DMS153 (cell line): ENCODE measurements around the gene KLF4.

Experiments used
- DNase-seq: peaks from one replicate; lab custom pipeline; 2025; lab: John Stamatoyannopoulos, UW

Gene KLF4

DNA sequence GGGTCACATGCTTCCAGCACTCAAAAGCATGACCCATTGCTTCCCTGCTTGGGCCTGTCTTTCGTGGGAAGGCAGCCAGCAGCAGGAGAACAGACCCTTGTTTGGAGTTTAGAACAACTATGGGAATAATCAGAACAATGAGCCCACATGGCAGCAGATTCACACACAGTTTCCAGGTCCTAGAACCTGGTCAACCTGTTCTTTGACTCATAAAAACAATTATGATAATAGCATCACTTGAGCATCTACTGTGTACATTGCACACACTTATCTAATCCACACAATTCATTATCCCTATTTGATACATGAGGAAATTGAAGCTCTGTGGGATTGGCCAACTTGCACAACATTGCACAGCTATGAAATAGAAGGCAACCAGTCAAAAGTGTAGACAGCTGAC is 41.7 kb downstream of the KLF4 start:
- peak; percentile 99 for DNase-seq

DNA sequence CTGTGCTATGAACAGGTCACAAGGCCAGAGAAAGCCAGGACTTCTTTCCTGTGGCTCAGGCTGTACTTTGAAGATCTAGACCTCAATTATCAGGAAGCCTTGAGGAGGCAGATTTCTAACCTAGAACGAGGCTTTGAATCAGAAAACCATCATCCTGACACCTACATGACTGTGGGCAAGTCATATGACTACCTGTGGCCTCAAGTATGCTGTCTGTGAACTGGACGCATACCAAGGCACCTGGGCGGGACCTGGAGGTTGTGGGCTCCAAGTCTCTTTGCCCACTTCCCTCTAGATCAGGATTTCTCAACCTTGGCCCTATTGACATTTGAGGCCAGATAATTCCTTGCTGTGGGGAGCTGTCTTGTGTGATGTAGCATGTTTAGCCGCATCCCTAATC is 42.5 kb downstream of the KLF4 start:
- DNase-seq: no peak

DNA sequence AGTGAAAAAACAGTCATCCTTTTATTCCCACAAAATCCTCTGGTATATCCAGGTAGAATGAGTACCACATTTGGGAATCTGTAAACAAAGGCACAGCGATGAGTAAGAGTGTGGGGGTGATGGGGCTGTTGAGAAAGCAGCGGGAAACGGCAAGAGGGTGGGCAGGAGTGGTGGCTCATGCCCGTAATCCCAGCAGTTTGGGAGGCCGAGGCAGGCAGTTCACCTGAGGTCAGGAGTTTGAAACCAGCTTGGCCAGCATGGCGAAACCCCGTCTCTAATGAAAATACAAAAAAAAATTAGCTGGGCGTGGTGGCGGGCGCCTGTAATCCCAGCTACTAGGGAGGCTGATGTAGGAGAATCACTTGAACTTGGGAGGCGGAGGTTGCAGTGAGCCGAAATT is 43.1 kb downstream of the KLF4 start:
- no peak for DNase-seq

DNA sequence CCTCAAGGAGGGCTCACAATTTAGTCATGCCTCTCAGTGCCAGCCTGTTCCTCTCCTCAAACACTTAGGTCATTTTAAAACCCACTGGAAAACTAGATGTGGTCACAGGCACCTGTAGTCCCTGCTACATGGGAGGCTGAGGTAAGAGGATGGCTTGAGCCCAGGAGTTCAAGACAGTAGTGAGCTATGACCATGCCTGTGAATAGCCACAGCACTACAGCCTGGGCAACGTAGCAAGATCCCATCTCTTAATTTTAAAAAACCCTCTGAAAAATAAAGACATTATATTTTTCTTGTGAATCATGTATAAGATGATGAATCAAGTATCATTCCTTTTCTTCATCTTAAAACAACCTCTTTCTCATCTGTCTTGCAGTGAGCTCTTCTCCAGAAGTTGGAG is 45.8 kb downstream of the KLF4 start:
- no peak for DNase-seq

DNA sequence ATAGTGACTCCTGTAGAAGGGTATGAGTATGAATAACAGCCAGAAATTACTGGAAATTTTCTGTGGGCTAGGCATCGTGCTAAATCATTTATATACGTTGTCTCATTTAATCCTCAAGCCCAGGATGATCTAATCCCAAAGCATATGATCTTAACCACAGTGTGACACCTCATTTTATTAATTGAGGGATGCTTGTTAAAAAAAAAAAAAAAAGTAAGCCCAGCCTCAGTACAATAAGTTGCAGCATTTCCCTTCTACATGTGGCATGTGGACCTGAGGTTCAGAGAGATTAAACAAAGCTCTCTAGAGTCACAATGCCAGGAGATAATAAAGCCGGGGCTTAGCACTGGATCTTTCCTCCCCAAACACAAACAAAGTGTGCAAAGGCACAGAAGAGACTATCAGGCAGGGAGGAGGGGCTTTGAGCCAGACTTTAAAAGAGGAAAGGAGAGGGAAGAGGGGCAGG is 49.5 kb downstream of the KLF4 start:
- peak; percentile 41 for DNase-seq

DNA sequence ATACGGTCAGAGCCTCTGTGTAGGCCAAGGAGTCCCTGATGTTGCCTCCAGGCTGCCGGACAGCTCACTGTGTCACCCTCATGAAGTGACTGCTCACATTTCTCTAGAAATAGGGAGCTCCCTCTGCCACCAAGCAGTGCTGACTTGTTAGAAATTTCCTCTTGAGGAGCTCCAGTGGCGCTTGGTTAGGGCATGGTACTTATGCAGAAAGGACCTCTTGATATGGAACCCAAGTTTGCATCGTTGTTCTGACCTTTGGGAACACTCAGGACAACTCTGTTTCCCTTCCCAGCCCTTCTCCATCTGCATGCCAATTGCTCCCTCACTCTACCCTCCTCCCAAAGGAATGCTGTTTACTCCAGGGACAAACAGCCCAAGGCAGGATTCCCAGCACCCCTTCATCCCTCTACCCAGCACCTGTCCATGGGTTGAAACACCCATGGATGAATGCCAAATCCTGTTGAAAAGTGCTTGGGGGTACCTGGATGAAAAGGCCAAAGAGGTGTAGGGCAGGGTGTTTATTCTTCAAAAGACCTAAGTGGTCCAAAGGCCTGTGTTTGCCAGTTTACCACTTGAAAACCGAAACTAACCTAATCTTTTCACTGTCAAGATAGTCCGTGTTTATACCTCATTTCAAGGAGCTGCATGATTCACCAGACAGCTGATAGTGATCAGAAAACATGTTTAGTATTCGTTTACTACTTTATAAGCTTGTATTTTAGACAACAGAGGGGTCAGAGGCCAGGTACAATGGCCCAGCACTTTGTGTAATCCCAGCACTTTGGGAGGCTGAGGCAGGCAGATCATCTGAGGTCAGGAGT is 51.1 kb downstream of the KLF4 start:
- DNase-seq: peak; percentile 47

DNA sequence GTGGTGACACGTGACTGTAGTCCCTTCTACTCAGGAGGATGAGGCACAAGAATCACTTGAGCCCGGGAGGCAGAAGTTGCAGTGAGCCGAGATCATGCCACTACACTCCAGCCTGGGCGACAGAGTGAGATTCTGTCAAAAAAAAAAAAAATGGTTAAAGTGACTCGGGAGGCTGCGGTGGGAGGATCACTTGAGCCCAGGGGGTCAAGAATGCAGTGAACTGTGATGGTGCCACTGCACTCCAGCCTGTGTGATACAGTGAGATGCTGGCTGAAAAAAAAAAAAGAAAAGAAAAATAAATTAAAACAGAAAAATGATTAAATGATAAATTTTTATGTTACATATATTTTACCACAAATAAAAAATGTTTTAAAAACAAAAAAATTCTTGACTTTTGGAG is 51.9 kb downstream of the KLF4 start:
- DNase-seq: no peak

DNA sequence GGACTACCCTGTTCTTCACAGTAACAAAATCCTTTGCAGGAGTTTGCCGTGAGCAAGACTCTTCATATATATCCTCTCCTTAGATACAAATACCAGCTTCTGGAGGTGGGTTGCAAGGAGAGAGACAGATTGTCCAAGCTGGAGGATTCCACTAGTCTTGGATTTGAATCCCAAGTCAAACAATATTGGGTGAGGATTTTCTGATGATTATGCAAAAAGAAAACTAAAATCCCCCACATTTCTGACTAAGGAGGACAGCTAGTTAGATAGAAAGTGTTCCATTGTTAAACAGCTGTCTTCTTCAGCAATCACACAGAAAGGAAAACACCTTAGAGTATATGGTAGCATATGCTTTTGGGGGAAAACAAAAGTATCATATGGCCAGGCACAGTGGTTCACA is 54.2 kb downstream of the KLF4 start:
- DNase-seq: no peak
